SJSA1 (cell line): ENCODE results near the gene RNASE1. TPM values are rescaled to one million over a fixed set of nuclear protein-coding genes. Genes with fewer than 3 reads are reported as not detected.
"Not testable (repeated sequence)": the region's sequence is repeated elsewhere in the genome, so short reads cannot be mapped to it uniquely, and the experiment has no call there.

ENCODE experiments used
- DNase-seq, 2 experiments: peaks; one replicate each; pipeline ENCODE4 v3.0.0-alpha.2; 2015 to 2020; ENCODE audit warnings: low spot score in 2 of 2, low read depth in 1 of 2
- H3K27ac ChIP-seq: fragments of 250-450 bp; sonication (Bioruptor Pico); 2 replicates; pipeline ENCODE4 v1.5.1; 2020; ENCODE audit warnings: mild to moderate bottlenecking, moderate library complexity
- H3K27me3 ChIP-seq: fragments of 250-450 bp; sonication (Bioruptor Pico); replicated peaks from 2 replicates; pipeline ENCODE4 v1.5.1; 2020; ENCODE audit warnings: mild to moderate bottlenecking, moderate library complexity
- H3K36me3 ChIP-seq: fragments of 250-450 bp; sonication (Bioruptor Pico); 2 replicates; pipeline ENCODE4 v1.5.1; 2020; ENCODE audit warnings: mild to moderate bottlenecking
- H3K4me1 ChIP-seq: fragments of 250-450 bp; sonication (Bioruptor Pico); replicated peaks from 2 replicates; pipeline ENCODE4 v1.6.1; 2021; ENCODE audit warnings: mild to moderate bottlenecking
- H3K4me3 ChIP-seq: fragments of 250-450 bp; sonication (Bioruptor Pico); 2 replicates; pipeline ENCODE4 v1.5.1; 2020; ENCODE audit warnings: mild to moderate bottlenecking
- H3K9me3 ChIP-seq: fragments of 250-450 bp; sonication (Bioruptor Pico); replicated peaks from 2 replicates; pipeline ENCODE4 v1.5.1; 2020; ENCODE audit warnings: mild to moderate bottlenecking
- total RNA-seq: library from RNA; depleted of rRNA; stranded (reverse); fragments of >200 nt; shearing (Covaris generic); gene quantifications from 2 replicates; pipeline ENCODE4 v1.2.3, GENCODE V29; 2014; rRNA removed

The RNASE1 gene
- not detected in 2 replicates for total RNA-seq

- peaks cover 3% of the 10 kb centered on the region; the same call in 1 of the 2 replicates for H3K27me3 ChIP-seq
- no peaks in the 10 kb centered on the region for H3K4me1 ChIP-seq
- no peak within 1 kb of the TSS for H3K4me3 ChIP-seq
- H3K9me3 ChIP-seq, result no peaks in the 10 kb centered on the region
- no peak for DNase-seq
- no peak within 1 kb of the TSS for H3K27ac ChIP-seq
- no peaks in the 10 kb centered on the region for H3K36me3 ChIP-seq
These were observed at the start of gene RNASE1 for GRCh38 chr14:20802341-20803084. Gene RNASE1, minus strand, starts transcription at chr14:20802844. Its CDS starts 776 bp downstream, at chr14:20802068.

- Histone ChIP-seq H3K27me3 (no peaks in the 10 kb centered on the region), H3K4me3 (no peak overlapping the region), H3K4me1 (no peaks in the 10 kb centered on the region), H3K9me3 (no peaks in the 10 kb centered on the region), H3K27ac (no peak overlapping the region), H3K36me3 (no peaks in the 10 kb centered on the region)
- DNase-seq, result no peak
These were observed 46.4 kb upstream of the RNASE1 start for GRCh38 chr14:20848955-20849570.

GRCh38 chr14:20848316-20848954, 45.8 kb upstream of the RNASE1 start:
- peak in 1 of 2 experiments; percentile 11 for DNase-seq
- no peaks in the 10 kb centered on the region for H3K36me3 ChIP-seq
- H3K9me3 ChIP-seq, result no peaks in the 10 kb centered on the region
- no peak overlapping the region for H3K27ac ChIP-seq
- H3K27me3 ChIP-seq, result no peaks in the 10 kb centered on the region
- no peak overlapping the region for H3K4me3 ChIP-seq
- no peaks in the 10 kb centered on the region for H3K4me1 ChIP-seq

GRCh38 chr14:20846560-20846959, 43.9 kb upstream of the RNASE1 start:
- no peak for DNase-seq
- Histone ChIP-seq H3K4me3 (no peak overlapping the region), H3K4me1 (no peaks in the 10 kb centered on the region), H3K27ac (no peak overlapping the region), H3K27me3 (no peaks in the 10 kb centered on the region), H3K36me3 (no peaks in the 10 kb centered on the region), H3K9me3 (no peaks in the 10 kb centered on the region)

- 0 out of 2 replicates have a peak, but pooled peaks cover 3% of the 10 kb centered on the region for H3K27me3 ChIP-seq
- H3K27ac ChIP-seq, result no peak overlapping the region
- no peaks in the 10 kb centered on the region for H3K9me3 ChIP-seq
- no peak overlapping the region for H3K4me3 ChIP-seq
- DNase-seq, result no peak
- no peaks in the 10 kb centered on the region for H3K4me1 ChIP-seq
- H3K36me3 ChIP-seq, result no peaks in the 10 kb centered on the region
These were observed 38.5 kb upstream of the RNASE1 start for GRCh38 chr14:20841096-20841495.

GRCh38 chr14:20837831-20838230, 35.2 kb upstream of the RNASE1 start:
- H3K9me3 ChIP-seq, result no peaks in the 10 kb centered on the region
- 0 out of 2 replicates have a peak, but pooled peaks cover 3% of the 10 kb centered on the region for H3K27me3 ChIP-seq

GRCh38 chr14:20836668-20837338, 34.2 kb upstream of the RNASE1 start:
- DNase-seq, result no peak
- Histone ChIP-seq H3K36me3 (no peaks in the 10 kb centered on the region), H3K27ac (no peak overlapping the region)

More at GRCh38 chr14:20837831-20838230, 35.2 kb upstream of the RNASE1 start:
- Histone ChIP-seq H3K27ac (no peak overlapping the region), H3K4me3 (no peak overlapping the region), H3K36me3 (no peaks in the 10 kb centered on the region), H3K4me1 (no peaks in the 10 kb centered on the region)
- DNase-seq, result no peak

GRCh38 chr14:20834899-20835298, 32.3 kb upstream of the RNASE1 start:
- Histone ChIP-seq H3K4me1 (no peaks in the 10 kb centered on the region), H3K4me3 (no peak overlapping the region), H3K36me3 (no peaks in the 10 kb centered on the region), H3K9me3 (no peaks in the 10 kb centered on the region), H3K27me3 (0 out of 2 replicates have a peak, but pooled peaks cover 5% of the 10 kb centered on the region), H3K27ac (no peak overlapping the region)
- DNase-seq, result no peak

More at GRCh38 chr14:20836668-20837338, 34.2 kb upstream of the RNASE1 start:
- no peak overlapping the region for H3K4me3 ChIP-seq
- no peaks in the 10 kb centered on the region for H3K4me1 ChIP-seq
- 0 out of 2 replicates have a peak, but pooled peaks cover 3% of the 10 kb centered on the region for H3K27me3 ChIP-seq
- H3K9me3 ChIP-seq, result no peaks in the 10 kb centered on the region

- Histone ChIP-seq H3K9me3 (no peaks in the 10 kb centered on the region), H3K4me1 (no peaks in the 10 kb centered on the region), H3K27me3 (0 out of 2 replicates have a peak, but pooled peaks cover 2% of the 10 kb centered on the region), H3K4me3 (no peak overlapping the region), H3K27ac (no peak overlapping the region), H3K36me3 (no peaks in the 10 kb centered on the region)
- no peak for DNase-seq
These were observed 28.2 kb upstream of the RNASE1 start for GRCh38 chr14:20830831-20831230.

- H3K4me1 ChIP-seq, H3K27me3 ChIP-seq, H3K4me3 ChIP-seq, H3K9me3 ChIP-seq, H3K27ac ChIP-seq, DNase-seq, H3K36me3 ChIP-seq: not testable (repeated sequence)
These were observed 25.5 kb upstream of the RNASE1 start for GRCh38 chr14:20828024-20828694.

GRCh38 chr14:20827326-20827725, 24.7 kb upstream of the RNASE1 start:
- H3K4me3 ChIP-seq, result no peak overlapping the region
- H3K27me3 ChIP-seq, result 0 out of 2 replicates have a peak, but pooled peaks cover 2% of the 10 kb centered on the region
- no peaks in the 10 kb centered on the region for H3K36me3 ChIP-seq
- H3K4me1 ChIP-seq, result no peaks in the 10 kb centered on the region
- no peak for DNase-seq
- H3K9me3 ChIP-seq, result no peaks in the 10 kb centered on the region
- H3K27ac ChIP-seq, result no peak overlapping the region

GRCh38 chr14:20826666-20827065, 24.0 kb upstream of the RNASE1 start:
- H3K36me3 ChIP-seq, H3K4me3 ChIP-seq, H3K27me3 ChIP-seq, H3K4me1 ChIP-seq, H3K27ac ChIP-seq, DNase-seq, H3K9me3 ChIP-seq: not testable (repeated sequence)

GRCh38 chr14:20823859-20824258, 21.2 kb upstream of the RNASE1 start:
- Histone ChIP-seq H3K36me3 (no peaks in the 10 kb centered on the region), H3K27ac (no peak overlapping the region), H3K4me3 (no peak overlapping the region), H3K9me3 (no peaks in the 10 kb centered on the region), H3K4me1 (no peaks in the 10 kb centered on the region), H3K27me3 (no peaks in the 10 kb centered on the region)
- DNase-seq, result no peak
